Measurements from ENCODE around the gene PNPT1.
A peak's percentile ranks its signal among the peaks of the same experiment; 100 is the strongest.

Gene PNPT1

GRCh38 chr2:55668956-55669355 is 24.7 kb downstream of the PNPT1 start:
- DNase-seq (ENCODE audit: low spot score): no peak

GRCh38 chr2:55653255-55653654 is 40.4 kb downstream of the PNPT1 start:
- no peak for DNase-seq (ENCODE audit: low spot score)

DNA sequence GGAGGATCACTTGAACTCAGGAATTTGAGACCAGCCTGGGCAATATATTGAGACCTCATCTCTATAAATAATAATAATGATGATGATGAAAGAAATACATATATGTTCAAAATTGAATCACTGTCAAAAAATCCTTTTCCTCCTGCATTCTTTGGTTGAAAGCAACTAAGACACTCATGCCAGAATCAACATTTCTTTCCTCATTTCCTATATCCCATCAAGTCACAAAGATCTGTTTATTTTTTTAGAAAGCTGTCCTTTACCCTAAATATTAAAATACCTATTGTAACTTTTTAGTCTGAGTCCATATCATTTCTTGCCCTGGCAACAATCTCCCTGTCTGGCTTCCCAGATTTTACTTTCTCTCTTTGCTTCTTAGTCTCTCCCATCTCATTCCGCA is 44.4 kb downstream of the PNPT1 start:
- no peak for DNase-seq (ENCODE audit: low spot score)

DNA sequence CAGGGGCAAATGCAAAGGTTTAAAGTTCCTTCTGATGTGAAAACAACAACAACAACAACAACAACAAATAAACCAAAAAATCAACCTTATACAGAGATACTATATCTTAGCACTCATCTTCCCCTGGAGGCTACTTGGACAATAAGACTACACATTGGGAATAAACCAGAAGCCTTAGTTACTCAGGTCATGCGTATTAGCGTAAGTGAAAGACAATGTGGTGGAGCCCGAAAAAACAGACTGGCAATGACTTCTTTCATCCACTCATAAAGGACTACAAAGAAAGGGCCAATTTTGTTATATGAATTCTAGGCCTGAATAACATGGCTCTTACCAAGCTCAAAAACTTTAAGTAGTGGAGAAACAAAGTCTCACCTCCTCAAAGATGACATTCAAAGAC is 56.8 kb downstream of the PNPT1 start:
- DNase-seq (ENCODE audit: low spot score): no peak

DNA sequence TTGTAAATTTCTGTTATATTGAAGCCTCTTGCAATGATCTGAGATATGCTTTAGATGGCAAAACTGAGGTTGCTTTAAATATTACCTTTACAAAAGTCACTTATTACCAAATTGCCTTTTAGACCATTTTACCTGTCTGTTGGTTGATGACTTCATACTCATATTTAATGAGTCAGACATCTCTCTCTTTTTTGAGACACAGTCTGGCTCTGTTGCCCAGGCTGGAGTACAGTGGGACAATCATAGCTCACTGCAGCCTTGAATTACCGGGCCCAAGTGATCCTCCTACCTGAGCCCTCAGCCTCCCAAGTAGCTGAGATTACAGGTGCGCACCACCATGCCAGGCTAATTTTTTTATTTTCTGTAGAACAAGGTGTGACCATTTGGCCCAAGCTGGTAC is 64.7 kb downstream of the PNPT1 start:
- no peak for DNase-seq (ENCODE audit: low spot score)

DNA sequence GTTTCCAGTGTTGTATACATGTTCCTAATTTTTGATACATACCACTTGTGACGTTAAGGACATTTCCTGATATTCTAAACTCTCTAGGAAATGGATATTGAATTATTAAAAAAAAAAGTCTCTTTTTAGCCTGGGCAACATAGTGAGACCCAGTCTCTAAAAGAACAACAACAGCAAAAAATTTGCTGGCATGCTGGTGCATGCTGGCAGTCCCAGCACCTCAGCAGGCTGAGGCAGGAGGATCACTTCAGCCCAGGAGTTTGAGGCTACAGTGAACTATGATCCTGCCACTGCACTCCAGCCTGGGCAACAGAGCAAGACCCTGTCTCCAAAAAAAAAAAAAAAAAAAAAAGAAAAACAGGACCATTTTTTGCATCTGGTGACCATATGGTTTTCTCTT is 65.7 kb downstream of the PNPT1 start:
- no peak for DNase-seq (ENCODE audit: low spot score)

DNA sequence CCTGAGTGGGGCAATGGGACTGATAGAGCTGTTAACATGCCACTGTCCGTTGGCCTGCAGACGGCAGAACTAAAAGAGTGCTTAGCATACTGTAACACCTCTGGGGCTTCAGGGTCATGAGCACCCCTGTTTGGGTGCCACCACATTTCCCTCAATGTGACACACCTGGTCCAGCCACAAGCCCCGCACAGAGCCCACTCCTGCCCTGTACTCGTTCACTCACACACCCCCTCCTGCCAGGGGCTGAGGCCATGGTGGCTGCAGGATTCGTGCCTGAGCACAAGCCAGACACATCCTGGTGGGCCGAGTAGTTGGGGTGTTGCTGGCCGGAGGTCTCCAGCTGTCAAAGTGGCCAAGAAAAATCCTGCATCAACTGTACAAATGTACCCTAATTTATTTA is 71.8 kb downstream of the PNPT1 start:
- no peak for DNase-seq (ENCODE audit: low spot score)

DNA sequence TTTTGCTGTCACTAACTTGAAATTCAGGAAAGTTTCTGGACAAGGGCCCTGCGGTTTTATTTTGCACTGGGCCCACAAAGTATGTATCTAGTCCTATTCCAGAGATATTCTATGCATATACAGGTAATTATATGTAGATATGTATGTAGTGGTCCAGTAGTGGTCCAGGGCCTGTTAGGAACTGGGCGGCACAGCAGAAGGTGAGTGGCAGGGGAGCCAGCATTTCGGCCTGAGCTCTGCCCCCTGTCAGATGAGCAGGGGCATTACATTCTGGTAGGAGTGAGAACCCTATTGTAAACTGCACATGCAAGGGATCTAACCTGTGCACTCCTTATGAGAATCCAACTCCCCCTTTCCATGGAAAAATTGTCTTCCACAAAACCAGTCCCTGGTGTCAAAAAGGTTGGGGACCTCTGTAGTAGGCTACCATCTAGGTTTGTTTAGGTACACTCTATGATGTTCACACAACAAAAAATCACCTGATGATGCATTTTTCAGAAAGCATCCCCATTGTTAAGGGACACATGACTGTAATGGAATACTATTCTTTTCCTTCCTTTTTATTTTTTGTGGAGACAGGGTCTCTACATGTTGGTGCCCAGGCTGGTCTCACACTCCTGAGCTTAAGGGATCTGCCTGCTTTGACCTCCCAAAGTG is 73.4 kb downstream of the PNPT1 start:
- no peak for DNase-seq (ENCODE audit: low spot score)

DNA sequence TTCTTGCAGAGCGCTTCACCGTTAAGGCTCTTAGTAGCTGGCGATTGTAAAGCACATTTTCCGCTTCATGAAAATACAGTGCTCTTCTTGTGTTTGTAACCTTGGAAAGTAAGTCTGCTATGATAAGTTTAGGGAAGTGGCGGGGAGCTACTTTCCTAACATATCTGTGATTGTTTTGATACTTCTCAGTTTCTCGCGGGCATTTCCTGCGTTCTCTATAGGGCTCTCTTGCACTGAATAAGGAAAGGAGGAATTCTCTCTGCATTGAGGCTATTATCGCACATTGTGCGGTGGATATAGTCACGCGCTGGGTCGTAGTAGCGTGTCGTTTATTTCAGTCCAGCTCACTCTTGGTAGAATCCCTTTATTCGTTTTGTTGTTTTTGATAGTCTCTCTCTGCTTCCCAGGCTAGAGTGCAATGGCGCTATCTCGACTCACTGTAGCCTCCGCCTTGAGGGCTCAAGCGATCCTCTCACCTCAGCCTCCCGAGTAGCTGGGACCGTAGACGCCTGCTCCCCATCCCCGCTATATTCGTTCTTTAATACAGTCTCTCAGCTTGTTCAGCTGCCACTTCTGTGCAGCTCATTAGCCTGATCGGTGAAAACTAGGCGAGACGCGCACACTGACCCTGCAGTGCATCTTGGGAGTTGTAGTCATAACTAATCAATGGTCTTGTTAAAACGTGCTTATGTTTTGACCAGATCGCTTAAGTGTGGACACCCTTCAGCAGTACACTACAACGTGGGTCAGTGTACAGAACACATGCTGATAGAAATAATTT is 75.2 kb downstream of the PNPT1 start:
- peak; percentile 57 for DNase-seq (ENCODE audit: low spot score)

DNA sequence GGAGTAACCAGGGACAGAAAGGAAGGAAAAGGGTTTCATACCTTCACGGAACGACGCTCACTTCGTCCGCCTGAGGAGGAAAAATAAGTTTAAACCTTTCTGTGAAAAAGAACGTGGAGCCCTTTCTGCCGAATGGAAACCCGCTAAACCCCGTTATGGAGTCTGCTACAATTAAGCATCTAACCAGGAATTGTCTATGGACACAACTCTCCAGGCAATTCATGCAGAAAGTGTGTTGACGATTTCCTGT is 75.7 kb downstream of the PNPT1 start:
- no peak for DNase-seq (ENCODE audit: low spot score)

DNA sequence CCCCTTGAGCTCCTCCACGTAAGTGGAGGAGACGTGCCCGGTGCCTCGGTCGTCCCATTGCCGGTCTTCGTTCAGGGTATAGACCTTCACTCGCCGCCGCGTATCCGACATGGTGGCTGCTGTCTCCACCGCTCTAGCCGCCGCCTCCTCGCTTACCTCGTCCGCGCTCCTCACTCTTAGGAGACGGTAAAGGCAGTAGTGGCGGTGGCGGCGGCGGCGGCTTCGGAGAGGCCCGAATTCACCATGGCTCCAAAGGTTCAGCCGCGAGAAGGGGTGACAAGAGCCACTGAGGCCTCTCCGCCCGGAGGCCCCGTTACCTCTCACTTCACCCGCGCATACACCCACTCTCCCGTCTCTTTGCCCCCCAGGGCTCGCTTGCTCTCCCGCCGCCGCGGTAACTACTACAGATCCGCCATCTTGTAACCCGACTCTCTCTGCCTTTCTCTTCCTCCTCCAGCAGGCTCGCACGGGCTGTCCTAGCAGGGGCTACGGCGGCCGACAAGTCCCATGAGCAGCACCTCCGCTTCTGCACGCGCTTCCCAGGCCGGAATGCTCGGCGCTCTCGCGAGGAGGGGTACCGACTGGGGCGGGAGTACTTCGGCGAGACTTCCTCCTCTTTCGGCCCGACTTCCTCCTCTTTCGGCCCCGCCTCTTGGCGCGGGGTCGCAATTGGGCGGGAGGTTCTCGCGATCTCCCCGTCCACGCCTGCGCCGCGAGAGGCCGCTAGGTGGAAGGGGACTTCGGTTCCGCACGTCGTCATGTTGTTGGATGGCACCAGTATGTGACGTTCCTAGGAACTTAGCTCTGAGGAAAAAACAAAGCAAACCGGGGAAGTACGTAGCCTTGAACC is 76.2 kb downstream of the PNPT1 start, which contains the start of gene PPP4R3B:
TSS of gene PPP4R3B (minus strand) at position 448 of the 850 bp plus-strand sequence. CDS start at position 111, 337 bp downstream.
- peak; percentile 96 for DNase-seq (ENCODE audit: low spot score)

DNA sequence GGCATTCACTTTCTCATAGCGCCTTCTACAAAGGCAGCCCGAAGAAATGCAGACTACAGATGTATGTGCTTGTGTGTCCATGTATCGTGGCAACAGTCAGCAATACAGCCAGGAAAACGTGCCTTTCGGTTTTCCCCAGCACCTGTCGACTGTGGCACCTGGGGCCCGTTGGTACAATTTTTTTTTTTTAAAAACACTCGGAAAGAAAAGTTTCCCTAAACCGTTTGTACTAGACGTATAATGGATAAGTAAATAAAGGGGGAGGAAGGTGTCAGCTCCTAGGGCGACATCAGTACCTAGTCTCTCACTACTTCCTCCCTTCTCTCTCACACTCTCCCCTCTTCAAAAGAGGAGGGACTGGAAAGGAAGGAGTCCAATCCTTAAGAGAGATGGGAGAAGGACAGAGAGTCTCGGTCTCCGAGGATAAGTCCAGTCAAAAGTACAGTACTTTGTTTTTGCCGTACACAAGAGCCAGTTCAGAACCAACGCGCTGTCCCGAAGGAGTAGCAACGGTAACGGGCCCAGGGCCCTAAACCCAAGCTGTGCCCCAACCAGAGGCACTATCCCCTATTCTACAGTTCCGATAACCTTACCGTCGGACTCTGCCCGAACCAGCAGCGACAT is 77.0 kb downstream of the PNPT1 start:
- peak; percentile 39 for DNase-seq (ENCODE audit: low spot score)

- no peak for DNase-seq (ENCODE audit: low spot score)
These were observed 81.6 kb downstream of the PNPT1 start for GRCh38 chr2:55611997-55612396.

DNA sequence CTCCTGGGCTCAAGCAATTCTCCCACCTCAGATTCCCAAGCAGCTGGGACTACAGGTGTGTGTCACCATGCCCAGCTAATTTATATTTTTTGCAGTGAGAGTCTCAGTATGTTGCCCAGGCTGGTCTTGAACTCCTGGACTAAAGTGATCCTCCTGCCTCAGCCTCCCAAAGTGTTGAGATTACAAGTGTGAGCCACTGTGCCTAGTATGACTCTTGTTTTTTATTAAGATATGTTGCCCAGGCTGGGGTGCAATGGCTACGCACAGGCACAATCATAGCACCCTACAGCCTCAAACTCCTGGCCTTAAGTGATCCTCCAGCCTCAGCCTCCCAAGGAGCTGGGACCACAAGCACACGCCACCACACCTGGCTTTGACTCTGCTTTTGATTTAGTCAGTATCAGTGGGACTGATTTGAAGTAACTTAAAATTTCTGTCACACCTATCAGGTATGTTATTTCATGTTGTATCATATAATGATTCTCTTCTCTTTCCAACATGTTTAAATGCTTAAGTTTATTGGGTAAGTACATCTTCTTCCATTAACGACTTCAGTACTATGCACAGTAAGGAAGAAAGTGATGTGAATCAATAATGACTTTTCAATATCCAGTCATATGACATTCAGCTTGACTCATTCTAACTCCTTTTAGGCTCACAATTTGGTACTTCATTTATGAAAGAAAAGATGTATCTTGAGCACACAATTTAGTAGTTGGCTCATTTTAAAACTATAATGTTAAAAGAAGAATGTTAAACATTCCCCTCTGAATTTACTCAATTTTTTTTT is 82.5 kb downstream of the PNPT1 start:
- no peak for DNase-seq (ENCODE audit: low spot score)

GRCh38 chr2:55609938-55610578 is 83.6 kb downstream of the PNPT1 start:
- DNase-seq (ENCODE audit: low spot score): no peak

DNA sequence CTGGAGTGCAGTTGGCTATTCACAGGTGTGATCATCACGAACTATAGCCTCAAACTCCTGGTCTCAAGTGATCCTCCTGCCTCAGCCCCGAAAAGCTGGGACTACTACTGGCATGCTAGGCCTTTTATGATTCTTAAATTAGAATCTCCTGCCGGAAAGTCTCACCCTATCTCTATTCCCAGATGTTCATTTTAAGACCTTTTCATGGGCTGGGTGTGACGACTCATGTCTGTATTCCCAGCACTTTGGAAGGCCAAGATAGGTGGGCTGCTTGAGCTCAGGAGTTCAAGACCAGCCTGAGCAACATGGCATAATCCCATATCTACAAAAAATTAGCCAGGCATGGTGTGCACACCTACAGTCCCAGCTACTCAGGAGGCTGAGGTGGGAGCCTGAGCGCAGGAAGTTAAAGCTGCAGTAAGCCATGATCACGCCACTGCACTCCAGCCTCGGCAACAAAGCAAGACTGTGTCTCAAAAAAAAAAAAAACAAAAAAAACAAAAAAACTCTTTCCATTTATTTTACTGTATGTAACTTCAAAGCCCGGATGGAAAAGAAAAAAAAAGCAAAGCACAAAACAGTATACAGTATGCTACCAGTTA is 84.3 kb downstream of the PNPT1 start:
- DNase-seq (ENCODE audit: low spot score): no peak

- DNase-seq (ENCODE audit: low spot score): no peak
These were observed 85.9 kb downstream of the PNPT1 start for GRCh38 chr2:55607717-55608116.

DNA sequence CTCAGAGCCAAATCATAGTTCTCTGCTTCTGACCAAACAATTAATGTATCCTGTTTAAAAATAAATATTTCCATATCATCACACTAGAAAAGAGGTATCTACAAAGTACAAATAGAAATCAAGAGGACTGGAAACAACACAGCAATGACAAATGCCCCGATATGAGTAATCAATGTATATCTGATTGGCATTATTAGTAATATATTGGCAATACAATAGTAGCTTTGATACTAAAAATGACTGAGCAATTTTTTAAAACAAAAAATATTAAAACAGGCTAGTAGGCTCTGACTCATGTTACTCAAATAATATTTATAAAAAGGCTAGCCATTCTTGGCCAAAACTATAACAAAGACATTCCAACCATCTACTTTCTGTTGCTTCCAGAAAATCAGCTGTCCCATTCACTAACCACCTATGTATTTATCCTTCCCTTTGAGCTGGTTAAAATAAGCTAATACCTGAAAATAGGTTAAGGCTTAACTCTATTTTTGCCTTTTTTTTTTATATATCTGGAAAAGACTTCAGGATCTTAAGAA is 89.5 kb downstream of the PNPT1 start:
- DNase-seq (ENCODE audit: low spot score): no peak

- no peak for DNase-seq (ENCODE audit: low spot score)
These were observed 91.8 kb downstream of the PNPT1 start for GRCh38 chr2:55601849-55602248.

- no peak for DNase-seq (ENCODE audit: low spot score)
These were observed 95.4 kb downstream of the PNPT1 start for GRCh38 chr2:55598056-55598795.
